ENCODE data around the gene ATF6.

- TF ChIP-seq CTCF (IDR thresholded peaks at IDR 0.05; ENCODE audit: low read depth, low read length) = no peak
- TF ChIP-seq POLR2A (IDR thresholded peaks at IDR 0.05; ENCODE audit: extremely low read depth, insufficient read length) = no peak
- TF ChIP-seq MAX (IDR thresholded peaks at IDR 0.05; ENCODE audit: low read depth, low read length) = no peak
- TF ChIP-seq MYC (IDR thresholded peaks at IDR 0.05; ENCODE audit: low read depth, low read length) = no peak
These were observed 3.0 kb downstream of the ATF6 start for GRCh38 chr1:161768986-161769672.

Data from NB4 (cell line).